Esophagus muscularis mucosa (tissue), 4 donors: ENCODE data around the gene KIAA0930. TPM values are rescaled to one million over a fixed set of nuclear protein-coding genes. Genes with fewer than 3 reads are reported as not detected.

Source experiments
- DNase-seq: peaks from one replicate; pipeline ENCODE4 v3.0.0-alpha.2; 2017; ENCODE audit errors: extremely low spot score
- H3K27ac ChIP-seq, 4 donors: fragments of 200-600 bp; sonication (generic); replicated peaks in 1 of 4; 1 replicate in 3 of 4; 2 replicates in 1 of 4; pipeline ENCODE4 v1.5.1; 2016 to 2019; ENCODE audit warnings: mild to moderate bottlenecking in 1 of 4
- H3K27me3 ChIP-seq, 4 donors: fragments of 200-600 bp; sonication (generic); one replicate each; pipeline versions ENCODE4 v1.5.1 to v1.6.0; 2016 to 2019
- H3K36me3 ChIP-seq, 4 donors: fragments of 200-600 bp; sonication (generic); one replicate each; pipeline ENCODE4 v1.5.1; 2016 to 2019
- H3K4me1 ChIP-seq, 4 donors: fragments of 200-600 bp; sonication (generic); one replicate each; pipeline ENCODE4 v1.5.1; 2016 to 2019
- H3K4me3 ChIP-seq, 4 donors: fragments of 200-600 bp; sonication (generic); 1 replicate in 2 of 4; 2 replicates in 2 of 4; pipeline ENCODE4 v1.5.1; 2016 to 2019; ENCODE audit warnings: mild to moderate bottlenecking in 4 of 4, moderate library complexity in 1 of 4
- H3K9me3 ChIP-seq, 4 donors: fragments of 200-600 bp; sonication (generic); 1 replicate in 3 of 4; 2 replicates in 1 of 4; pipeline ENCODE4 v1.5.1; 2016 to 2019
- EP300 ChIP-seq: sonication (generic); formaldehyde crosslinking; IDR thresholded peaks from one replicate; pipeline ENCODE4 v1.6.1; 2017; ENCODE audit warnings: antibody characterized with exemption
- POLR2A ChIP-seq: fragments of 450-650 bp; IDR thresholded peaks from one replicate; pipeline ENCODE4 v1.6.1; 2017; ENCODE audit warnings: antibody characterized with exemption, moderate library complexity, mild to moderate bottlenecking, low read depth
- POLR2AphosphoS5 ChIP-seq, 2 donors: sonication (generic); formaldehyde crosslinking; IDR thresholded peaks; one replicate each; pipeline ENCODE4 v1.6.1; 2017; ENCODE audit warnings: antibody characterized with exemption in 2 of 2
- WGBS: methylation state at CpG from one replicate; pipeline ENCODE4 v1.1.5; 2018; 5-methylcytosine and 5-hydroxymethylcytosine counted together
- intact Hi-C: fragments of 100-400 bp; cut with DNase I; formaldehyde crosslinking; loops from one replicate; pipeline ENCODE4 v1.15.1; 2023
- total RNA-seq, 4 donors: library from RNA; depleted of rRNA; stranded (reverse); fragments of >200 nt; gene quantifications; one replicate each; pipeline versions ENCODE4 v1.1.0 to v1.2.1, GENCODE V29; 2016
- TF ChIP-seq, protein P1 (sequence below), 3 experiments: fragments of 200-600 bp in 2 of 3; fragments of 450-650 bp in 1 of 3; sonication (generic) in 2 of 3; IDR thresholded peaks; one replicate each; pipeline ENCODE4 v1.5.1; 2017 to 2019; ENCODE audit warnings: antibody characterized with exemption in 3 of 3, mild to moderate bottlenecking in 2 of 3, moderate library complexity in 1 of 3

The KIAA0930 gene
- total RNA-seq, 4 donors from 2014 or later: 31.6 to 67.1 (median 46.8) TPM

DNA sequence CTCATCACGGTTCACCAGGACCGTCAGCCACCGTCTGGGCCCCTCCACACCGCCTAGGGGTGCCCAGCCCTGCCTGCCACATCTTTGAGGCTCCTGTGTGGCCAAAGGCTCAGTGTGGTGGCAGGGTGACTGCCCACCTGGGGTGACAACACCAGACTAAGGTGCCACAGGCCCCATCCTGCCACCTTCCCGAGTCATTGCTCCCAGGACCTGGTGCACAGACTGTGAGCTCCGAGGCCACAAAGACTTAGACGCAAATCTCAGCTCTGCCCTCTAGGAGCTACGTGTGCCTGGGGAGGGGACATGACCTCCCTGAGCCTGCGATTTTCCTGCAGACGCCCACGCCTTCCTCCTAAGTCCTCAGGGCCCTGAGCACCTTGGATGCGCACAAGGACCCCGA is 36.5 kb downstream of the KIAA0930 start:
- peaks cover 0 to 32% (median 22%) of the 10 kb centered on the region in 4 donors for H3K4me1 ChIP-seq
- peaks cover 37 to 86% (median 50%) of the 10 kb centered on the region in 4 donors for H3K36me3 ChIP-seq
- no peak overlapping the region for H3K4me3 ChIP-seq
- intact Hi-C loops: no loop called here
- H3K27me3 ChIP-seq: no peaks in the 10 kb centered on the region
- TF ChIP-seq POLR2AphosphoS5 (IDR thresholded peaks at IDR 0.05) (no peak), EP300 (no peak), POLR2A (no peak)
- TF ChIP-seq, protein P1, sequence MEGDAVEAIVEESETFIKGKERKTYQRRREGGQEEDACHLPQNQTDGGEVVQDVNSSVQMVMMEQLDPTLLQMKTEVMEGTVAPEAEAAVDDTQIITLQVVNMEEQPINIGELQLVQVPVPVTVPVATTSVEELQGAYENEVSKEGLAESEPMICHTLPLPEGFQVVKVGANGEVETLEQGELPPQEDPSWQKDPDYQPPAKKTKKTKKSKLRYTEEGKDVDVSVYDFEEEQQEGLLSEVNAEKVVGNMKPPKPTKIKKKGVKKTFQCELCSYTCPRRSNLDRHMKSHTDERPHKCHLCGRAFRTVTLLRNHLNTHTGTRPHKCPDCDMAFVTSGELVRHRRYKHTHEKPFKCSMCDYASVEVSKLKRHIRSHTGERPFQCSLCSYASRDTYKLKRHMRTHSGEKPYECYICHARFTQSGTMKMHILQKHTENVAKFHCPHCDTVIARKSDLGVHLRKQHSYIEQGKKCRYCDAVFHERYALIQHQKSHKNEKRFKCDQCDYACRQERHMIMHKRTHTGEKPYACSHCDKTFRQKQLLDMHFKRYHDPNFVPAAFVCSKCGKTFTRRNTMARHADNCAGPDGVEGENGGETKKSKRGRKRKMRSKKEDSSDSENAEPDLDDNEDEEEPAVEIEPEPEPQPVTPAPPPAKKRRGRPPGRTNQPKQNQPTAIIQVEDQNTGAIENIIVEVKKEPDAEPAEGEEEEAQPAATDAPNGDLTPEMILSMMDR (IDR thresholded peaks at IDR 0.05): no peak
- H3K27ac ChIP-seq: no peak overlapping the region
- no peaks in the 10 kb centered on the region for H3K9me3 ChIP-seq
- 77% methylated on average over 6 of the region's 13 CpGs for WGBS
- DNase-seq: no peak

DNA sequence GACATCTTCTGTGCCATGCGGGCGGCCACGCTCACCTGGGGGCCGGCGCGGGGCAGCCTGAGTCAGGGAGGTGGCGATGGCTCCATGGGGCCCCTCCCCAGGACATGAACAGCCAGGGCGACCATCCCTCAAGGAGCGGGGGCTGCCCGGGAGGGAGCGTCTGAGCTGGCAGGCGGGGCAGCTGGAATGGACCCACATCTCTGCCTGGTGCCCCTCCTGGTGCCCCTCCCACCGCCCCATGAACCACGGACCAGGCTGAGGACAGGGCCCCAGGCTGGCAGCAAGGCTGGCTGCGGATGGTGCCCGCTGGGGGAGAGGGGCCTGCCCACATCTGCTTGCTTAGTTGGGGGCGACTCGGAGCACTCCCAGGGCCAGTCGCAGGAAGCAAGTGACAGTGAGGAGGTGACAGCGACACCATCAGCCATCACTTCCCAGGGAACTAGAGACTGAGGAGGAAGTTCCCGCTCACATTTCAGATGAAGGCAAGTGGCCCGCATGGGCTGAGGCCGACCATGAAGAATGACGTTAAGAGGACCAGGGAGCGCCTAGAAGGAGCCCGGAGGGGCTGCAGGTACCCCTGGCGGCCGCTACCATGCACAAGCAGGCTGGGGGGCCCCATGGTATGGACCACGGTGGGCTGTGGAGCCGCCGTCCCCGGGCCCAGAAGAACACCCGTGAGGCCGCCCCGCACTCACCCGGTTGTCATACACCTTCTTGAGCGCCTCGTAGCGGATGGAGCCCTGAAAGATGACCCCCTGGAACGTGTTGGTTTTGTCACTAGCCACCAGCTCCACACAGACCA is 37.3 kb downstream of the KIAA0930 start:
- DNase-seq: no peak
- Histone ChIP-seq H3K27me3 (no peaks in the 10 kb centered on the region), H3K9me3 (no peaks in the 10 kb centered on the region), H3K36me3 (peaks cover 46 to 87% (median 57%) of the 10 kb centered on the region in 4 donors), H3K4me1 (peaks cover 0 to 26% (median 17%) of the 10 kb centered on the region in 4 donors), H3K4me3 (no peak overlapping the region), H3K27ac (no peak overlapping the region)
- TF ChIP-seq, protein P1 (IDR thresholded peaks at IDR 0.05): no peak
- no peak for TF ChIP-seq EP300
- no peak for TF ChIP-seq POLR2AphosphoS5 (IDR thresholded peaks at IDR 0.05)
- TF ChIP-seq POLR2A: no peak
- intact Hi-C loops: no loop called here
- WGBS: 90% methylated on average over 33 of the region's 40 CpGs

DNA sequence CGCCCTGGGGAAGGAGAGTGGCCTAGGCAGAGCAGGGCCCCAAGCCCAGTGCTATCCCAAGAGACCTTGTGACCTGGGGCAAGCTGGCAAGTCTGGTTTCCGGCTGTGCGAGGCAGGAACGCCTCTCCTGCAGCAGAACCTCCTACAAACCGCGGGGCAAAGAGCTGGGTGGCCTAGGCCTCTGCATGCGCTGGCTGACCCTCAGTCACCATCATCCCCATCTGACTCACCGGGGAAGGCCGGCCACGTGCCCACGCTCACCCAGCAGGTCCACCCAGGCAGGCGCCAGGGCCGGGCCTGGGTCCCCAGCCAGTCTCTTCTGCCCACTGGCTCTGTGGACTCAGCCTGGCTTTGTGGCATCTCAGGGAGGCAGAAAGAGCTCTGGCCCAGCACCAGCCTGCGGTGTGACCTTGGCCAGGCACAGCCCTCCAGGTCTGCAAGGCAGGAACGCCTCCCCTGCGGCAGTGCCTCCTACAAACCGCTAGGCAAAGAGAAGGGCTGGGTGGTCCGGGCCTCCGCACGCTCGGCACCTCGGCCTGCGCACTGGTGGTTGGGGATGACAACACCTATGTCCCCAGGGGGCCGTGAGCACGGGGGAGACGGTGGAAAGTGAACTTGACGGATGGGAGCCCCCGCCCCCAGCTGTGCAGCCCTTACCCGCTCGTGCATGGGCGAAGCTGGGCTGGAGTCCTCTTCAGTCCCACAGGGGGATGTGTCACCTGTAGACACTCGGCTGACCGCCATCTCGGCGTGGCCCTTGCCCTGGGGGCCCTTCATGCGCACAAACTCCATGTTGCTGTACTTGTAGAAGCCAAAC is 38.2 kb downstream of the KIAA0930 start:
- WGBS: 93% methylated on average over 20 of the region's 36 CpGs
- H3K4me1 ChIP-seq: peaks cover 0 to 26% (median 17%) of the 10 kb centered on the region in 4 donors
- H3K9me3 ChIP-seq: no peaks in the 10 kb centered on the region
- no peaks in the 10 kb centered on the region for H3K27me3 ChIP-seq
- peak overlapping the region in 3 of 4 donors; percentile 12 to 66 (median 66) for H3K27ac ChIP-seq
- intact Hi-C loops: no loop called here
- TF ChIP-seq, protein P1 (IDR thresholded peaks at IDR 0.05): no peak
- TF ChIP-seq POLR2AphosphoS5 (IDR thresholded peaks at IDR 0.05) (no peak), POLR2A (no peak), EP300 (no peak)
- H3K4me3 ChIP-seq: no peak overlapping the region
- H3K36me3 ChIP-seq: peaks cover 52 to 87% (median 64%) of the 10 kb centered on the region in 4 donors
- DNase-seq: no peak

DNA sequence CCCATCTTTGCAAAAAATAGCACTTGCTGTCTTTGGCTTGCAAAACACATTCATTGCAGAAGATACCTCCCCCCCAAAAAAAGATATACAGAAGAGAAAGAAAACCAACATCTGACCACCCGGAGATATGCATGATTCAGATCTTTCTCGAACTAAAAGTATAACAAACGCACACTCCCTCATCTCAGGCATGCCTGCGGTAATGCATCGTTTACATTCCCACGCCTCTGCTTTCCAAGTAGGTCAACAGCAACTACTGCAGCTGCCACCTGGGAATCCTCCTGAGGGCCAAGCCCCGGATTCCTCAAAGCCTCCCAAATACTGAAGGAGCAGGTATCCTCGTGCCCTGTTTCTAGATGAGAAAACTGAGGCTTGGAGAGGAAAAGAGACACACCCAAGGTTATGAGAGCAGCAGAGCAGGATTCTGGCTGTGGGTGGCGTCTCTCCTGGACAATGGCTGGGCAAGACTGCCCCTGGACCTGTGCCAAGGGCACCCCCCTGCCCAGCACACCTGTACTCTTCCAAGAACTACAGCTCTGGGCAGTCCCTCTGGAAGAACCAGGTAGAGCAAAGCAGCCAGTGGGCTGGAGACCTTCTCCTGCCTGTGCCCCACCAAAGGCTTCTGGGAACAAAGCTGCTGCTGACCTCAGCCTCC is 38.9 kb downstream of the KIAA0930 start:
- intact Hi-C loops: no loop called here
- Histone ChIP-seq H3K27ac (peak overlapping the region in 3 of 4 donors; percentile 12 to 66 (median 66)), H3K4me3 (no peak overlapping the region), H3K36me3 (peaks cover 60 to 89% (median 71%) of the 10 kb centered on the region in 4 donors), H3K9me3 (no peaks in the 10 kb centered on the region), H3K4me1 (peaks cover 0 to 26% (median 17%) of the 10 kb centered on the region in 4 donors), H3K27me3 (no peaks in the 10 kb centered on the region)
- TF ChIP-seq POLR2AphosphoS5 (IDR thresholded peaks at IDR 0.05) (no peak), POLR2A (no peak), EP300 (no peak)
- TF ChIP-seq, protein P1 (IDR thresholded peaks at IDR 0.05): no peak
- DNase-seq: no peak
- WGBS: 53% methylated on average over 9 of the region's 9 CpGs
